ENCODE data around the gene AZIN2.

The AZIN2 gene

GRCh38 chr1:33157131-33157530 is 76.2 kb downstream of the AZIN2 start:
- no peak for DNase-seq

GRCh38 chr1:33158366-33158765 is 77.4 kb downstream of the AZIN2 start:
- DNase-seq, result no peak

- no peak for DNase-seq
Measured at GRCh38 chr1:33159577-33159976, 78.6 kb downstream of the AZIN2 start.

- DNase-seq, result no peak
Measured at GRCh38 chr1:33161061-33161681, 80.2 kb downstream of the AZIN2 start.

- no peak for DNase-seq
Measured at GRCh38 chr1:33162141-33162540, 81.2 kb downstream of the AZIN2 start.

- DNase-seq, result no peak
Measured at GRCh38 chr1:33163621-33164519, 82.9 kb downstream of the AZIN2 start.

- no peak for DNase-seq
Measured at GRCh38 chr1:33165209-33165608, 84.3 kb downstream of the AZIN2 start.

- no peak for DNase-seq
Measured at GRCh38 chr1:33165809-33166208, 84.9 kb downstream of the AZIN2 start.

- DNase-seq, result no peak
Measured at GRCh38 chr1:33167650-33168447, 86.9 kb downstream of the AZIN2 start.

GRCh38 chr1:33168556-33169289 is 87.8 kb downstream of the AZIN2 start:
- DNase-seq, result no peak

- no peak for DNase-seq
Measured at GRCh38 chr1:33169290-33170055, 88.5 kb downstream of the AZIN2 start.

Measured in activated CD8-positive, alpha-beta memory T cell treated with anti-CD3 and anti-CD28 coated beads, Interleukin-2, amount 50 U/mL, for 48 hours (primary cell).